GM21717 (cell line): ENCODE data around the gene LTA.
A peak's percentile ranks its signal among the peaks of the same experiment; 100 is the strongest.
"Not testable (repeated sequence)": the region's sequence is repeated elsewhere in the genome, so short reads cannot be mapped to it uniquely, and the experiment has no call there.

ENCODE experiments used
- ATAC-seq: cut with Tn5 transposase; IDR thresholded peaks from one replicate; pipeline ENCODE4 v1.9.1; 2021; ENCODE audit warnings: mild to moderate bottlenecking, moderate library complexity; ENCODE audit not compliant: unreplicated experiment

The LTA gene

GRCh38 chr6:31541658-31542521, 30.2 kb upstream of the LTA start, which contains the start of gene DDX39B:
DDX39B (minus strand) TSS chr6:31542003; CDS start chr6:31540532, 1,471 bp downstream.
- ATAC-seq, result peak; percentile 54

GRCh38 chr6:31543639-31544038, 28.4 kb upstream of the LTA start:
- ATAC-seq, result no peak

GRCh38 chr6:31544676-31545075, 27.4 kb upstream of the LTA start:
- no peak for ATAC-seq

DNA sequence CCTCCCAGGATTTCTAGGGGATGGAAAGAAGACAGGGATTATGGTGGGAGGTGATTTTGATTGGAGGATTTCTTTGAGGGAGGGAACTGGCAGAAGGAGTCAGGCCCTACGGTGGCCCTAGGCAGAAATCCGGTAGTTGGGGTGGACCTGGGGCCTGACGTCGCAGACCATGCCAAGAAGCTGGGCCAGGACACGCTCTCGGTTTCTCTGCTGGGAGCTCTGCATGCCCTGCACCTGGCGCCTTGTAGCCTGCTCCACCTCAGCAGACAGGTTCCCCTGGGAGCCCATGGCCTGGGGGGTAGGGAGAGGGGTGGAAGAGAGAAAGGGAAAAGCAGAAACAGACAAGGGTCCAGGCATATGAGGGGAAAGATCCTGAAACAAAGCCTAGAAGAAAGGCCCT, 26.8 kb upstream of the LTA start:
- ATAC-seq, result no peak

DNA sequence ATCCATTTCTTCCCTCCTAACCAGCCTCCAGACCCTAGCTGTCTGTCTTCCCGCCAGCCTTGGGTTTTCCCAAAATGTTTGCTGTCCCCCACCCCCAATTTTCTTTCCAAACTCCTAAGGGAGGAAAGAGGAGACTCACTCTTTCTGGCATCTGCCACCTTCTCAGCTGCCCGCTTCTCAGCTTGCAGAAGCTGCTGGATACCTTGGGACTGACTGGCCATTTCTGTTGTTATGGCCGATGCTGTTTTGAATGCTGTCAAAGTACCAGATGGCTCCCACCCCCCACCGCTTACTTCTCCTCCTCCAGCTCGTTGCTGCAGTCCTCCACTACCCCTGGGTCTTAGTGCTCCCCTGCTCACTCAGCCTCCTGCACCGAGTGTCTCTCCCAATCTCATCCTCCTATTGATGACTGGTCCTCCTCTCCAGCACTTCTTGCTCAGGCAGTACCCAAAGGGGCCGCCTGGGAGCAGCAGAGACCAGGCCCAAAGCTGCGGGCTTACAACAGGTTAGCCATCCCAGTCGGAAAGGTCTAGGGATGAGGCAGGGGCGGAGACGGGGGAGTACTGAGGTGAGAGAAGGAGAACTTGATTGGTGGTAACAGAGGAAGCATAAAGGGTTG, 25.6 kb upstream of the LTA start, which contains the start of gene ATP6V1G2:
Gene ATP6V1G2 (minus strand): TSS at position 270 of the 619 bp plus-strand sequence. CDS start 49 bp downstream, at position 221.
- no peak for ATAC-seq

GRCh38 chr6:31546958-31547726, 24.9 kb upstream of the LTA start, which contains the start of gene NFKBIL1:
NFKBIL1 (plus strand) TSS chr6:31547608; CDS start chr6:31547695, 87 bp downstream.
- ATAC-seq, result peak; percentile 56

- ATAC-seq, result no peak
These were observed 24.2 kb upstream of the LTA start for GRCh38 chr6:31547727-31548543.

- no peak for ATAC-seq
These were observed 23.6 kb upstream of the LTA start for GRCh38 chr6:31548544-31548873.

- ATAC-seq, result not testable (repeated sequence)
These were observed 20.7 kb upstream of the LTA start for GRCh38 chr6:31551371-31551770.

GRCh38 chr6:31556307-31556706, 15.8 kb upstream of the LTA start:
- ATAC-seq, result no peak

DNA sequence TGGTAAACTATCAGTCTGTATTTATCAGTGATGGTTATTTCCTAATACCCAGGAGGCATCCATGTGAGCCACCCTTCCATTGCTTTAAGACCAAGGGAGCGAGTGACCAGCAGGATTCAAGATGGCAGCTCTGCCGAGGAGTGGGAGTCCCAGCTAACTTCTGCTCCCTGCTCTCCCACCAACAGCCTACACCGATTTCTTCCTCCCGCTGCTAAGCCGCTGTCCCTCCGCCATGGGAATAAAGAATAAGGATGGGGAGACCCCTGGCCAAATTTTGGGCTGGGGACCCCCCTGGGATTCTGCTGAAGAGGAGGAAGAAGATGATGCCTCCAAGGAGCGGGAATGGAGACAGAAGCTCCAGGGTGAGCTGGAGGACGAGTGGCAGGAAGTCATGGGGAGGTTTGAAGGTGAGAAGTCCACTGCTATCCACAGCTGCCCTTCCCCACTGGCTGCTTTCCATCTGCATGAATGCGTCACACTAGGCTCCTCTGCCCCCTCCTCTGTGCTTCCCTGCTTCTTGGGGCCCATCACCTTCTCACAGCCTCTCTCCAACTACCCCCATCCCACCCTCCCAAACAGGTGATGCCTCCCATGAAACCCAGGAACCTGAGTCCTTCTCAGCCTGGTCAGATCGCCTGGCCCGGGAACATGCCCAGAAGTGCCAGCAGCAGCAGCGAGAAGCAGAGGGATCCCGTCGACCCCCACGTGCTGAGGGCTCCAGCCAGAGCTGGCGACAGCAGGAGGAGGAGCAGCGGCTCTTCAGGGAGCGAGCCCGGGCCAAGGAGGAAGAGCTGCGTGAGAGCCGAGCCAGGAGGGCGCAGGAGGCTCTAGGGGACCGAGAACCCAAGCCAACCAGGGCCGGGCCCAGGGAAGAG, 14.4 kb upstream of the LTA start:
- no peak for ATAC-seq

DNA sequence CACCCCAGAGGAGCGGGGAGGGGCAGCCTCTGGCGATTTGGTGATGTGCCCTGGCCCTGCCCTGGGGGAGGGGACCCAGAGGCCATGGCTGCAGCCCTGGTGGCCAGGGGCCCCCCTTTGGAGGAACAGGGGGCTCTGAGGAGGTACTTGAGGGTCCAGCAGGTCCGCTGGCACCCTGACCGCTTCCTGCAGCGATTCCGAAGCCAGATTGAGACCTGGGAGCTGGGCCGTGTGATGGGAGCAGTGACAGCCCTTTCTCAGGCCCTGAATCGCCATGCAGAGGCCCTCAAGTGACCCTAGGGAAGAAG, 13.8 kb upstream of the LTA start:
- no peak for ATAC-seq

DNA sequence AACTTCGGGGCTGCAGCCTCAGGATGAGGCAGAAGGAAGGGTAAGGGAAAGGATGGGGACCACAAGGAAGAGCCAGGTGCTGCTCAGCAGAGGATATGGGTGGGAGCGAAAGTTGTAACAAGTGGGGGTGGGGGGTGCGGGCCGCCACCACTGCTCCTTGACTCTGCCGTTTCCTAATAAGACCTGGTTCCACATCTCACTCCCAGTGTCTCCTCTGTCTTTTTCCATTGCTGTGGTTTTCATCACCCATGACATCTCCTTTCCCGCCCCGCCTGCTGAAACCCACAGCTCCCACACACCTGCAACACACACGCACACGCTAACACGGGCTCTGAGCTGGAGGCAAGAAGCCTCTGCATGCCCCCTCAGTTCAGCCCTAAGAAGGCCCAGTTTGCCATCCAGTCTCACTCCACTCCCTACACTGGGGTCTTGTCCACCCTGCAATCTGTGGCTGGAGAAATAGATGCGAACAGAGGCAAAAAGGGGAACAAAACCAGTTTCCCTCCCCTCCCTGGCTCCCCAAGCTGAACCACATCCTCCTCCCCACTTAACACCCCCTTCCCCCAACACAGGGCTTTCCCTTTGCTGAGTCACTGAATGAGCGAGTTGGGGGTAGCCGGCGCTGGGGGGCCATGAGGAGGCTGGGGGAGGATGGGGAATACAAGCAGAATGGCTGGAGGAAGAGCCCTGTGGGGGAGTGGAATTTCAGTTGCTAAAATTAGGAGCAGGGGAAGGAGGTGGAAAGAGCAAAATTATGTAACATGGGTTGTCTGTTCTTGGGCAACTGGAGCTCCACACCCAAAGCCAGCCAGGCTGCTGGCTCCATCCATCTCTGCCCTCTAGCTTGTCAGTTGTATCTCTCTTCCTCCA, 13.2 kb upstream of the LTA start:
- ATAC-seq, result peak; percentile 26

DNA sequence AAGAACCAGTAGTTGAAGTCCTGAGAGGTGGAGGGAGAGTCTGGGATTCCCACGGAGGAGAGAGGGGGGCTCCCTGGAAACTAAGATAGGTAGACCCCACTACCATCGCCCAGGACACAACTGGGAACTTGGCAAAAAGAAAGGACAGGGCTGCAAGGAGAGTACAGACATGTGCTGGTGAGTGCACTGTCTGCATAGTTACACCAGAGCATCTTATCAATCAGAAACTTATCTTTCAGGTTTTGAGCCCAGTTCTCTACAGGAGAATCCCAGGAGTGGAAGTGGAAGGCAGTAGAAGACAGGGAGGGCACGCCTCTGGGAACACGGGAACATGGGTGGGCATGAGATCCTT, 12.5 kb upstream of the LTA start:
- ATAC-seq, result peak; percentile 4

DNA sequence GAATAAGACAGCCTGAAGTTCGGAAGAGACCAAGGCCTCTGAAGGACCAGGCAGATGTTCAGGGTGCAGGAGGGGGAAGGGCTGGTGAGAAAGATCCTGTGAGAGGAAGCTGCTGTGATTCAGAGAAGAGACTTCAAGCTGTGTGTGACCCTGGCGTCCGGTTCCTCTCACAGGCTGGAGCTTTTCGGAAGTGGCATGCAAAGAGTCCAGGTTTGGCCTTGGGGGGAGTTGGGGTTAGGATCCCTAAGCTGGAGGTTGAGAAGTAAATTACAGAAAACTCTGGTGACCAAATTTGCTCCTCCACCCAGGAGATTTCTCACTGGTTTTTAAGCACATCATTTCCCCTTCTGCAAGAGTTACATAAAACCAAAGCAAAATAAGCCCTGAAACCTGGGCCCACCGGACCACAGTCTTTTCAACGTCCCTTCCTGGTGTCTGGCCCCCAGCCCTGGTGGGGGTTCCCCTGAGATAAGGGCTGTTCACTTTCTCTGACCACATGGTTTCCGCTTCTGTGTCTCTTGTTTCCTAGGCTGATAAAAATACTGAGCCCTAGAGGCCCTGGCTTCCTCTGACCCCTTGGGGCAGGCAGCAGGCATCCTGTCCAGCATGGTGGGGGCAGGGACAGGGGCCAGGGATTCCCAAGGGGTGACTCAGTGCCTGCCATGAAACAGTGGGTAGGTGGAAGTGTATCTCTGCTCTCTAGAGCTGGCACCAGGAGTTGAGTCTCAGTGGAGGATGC, 12.0 kb upstream of the LTA start:
- ATAC-seq, result peak; percentile 34

- ATAC-seq, result no peak
These were observed 11.4 kb upstream of the LTA start for GRCh38 chr6:31560697-31561058.

- ATAC-seq, result no peak
These were observed 4.3 kb upstream of the LTA start for GRCh38 chr6:31567531-31568370.
